Activated CD4-positive, CD25-positive, alpha-beta regulatory T cell (primary cell): Measurements from ENCODE around the gene MORN4.
A peak's percentile ranks its signal among the peaks of the same experiment; 100 is the strongest.
"Not testable (repeated sequence)": the region's sequence is repeated elsewhere in the genome, so short reads cannot be mapped to it uniquely, and the experiment has no call there.

Source experiments
- DNase-seq, 4 experiments: peaks; one replicate each; lab custom pipeline; 2025; lab: John Stamatoyannopoulos, UW

The MORN4 gene

DNA sequence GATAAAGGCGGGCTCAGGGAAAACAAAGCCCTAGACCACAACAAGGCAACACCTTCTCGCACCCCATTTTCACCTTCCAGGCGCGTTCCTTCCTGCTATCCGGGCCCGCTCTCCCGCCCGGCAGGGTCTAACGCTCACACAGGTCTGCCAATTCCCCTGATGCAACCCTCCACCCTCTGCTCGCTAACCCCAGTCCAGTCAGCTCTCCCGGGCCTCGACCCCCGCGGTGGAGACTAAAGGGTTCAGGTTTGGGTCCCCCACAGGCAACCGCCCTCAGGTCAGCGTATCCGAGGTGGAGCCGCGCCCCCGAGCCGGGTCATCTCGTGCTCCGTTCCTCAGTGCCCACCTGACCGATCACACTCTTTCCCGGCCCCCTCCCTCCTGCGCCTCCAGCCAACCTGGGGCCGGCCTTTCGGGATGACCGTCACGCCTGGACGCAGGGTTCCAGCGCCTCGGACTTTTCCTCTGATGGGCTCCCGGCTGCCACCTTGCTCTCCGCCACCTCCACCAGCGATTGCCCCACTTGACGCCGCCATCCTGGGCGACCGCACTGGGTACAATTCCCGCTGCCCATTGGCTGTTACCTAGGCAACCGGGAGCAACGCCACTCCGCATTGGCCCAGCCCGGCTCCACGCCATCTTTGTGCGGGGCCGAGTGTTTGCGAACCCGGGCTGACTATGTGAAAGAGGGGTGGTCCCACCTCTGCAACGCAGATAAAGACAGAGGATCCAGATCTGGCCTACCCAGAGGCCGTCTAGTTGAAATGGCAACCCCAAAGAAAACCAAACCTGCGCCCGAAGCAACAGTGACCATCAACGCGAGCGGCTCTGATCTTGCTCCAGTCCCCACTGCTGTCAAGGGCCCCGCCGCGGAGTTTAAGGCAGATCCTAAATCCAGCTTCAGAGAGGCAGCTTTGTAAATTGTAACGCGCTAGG, at the start of gene MORN4:
TSS of gene MORN4 (minus strand) at position 552 of the 936 bp plus-strand sequence. CDS start 13,847 bp downstream, outside the sequence.
- peak; percentile 79 to 87 (median 80) for DNase-seq

DNA sequence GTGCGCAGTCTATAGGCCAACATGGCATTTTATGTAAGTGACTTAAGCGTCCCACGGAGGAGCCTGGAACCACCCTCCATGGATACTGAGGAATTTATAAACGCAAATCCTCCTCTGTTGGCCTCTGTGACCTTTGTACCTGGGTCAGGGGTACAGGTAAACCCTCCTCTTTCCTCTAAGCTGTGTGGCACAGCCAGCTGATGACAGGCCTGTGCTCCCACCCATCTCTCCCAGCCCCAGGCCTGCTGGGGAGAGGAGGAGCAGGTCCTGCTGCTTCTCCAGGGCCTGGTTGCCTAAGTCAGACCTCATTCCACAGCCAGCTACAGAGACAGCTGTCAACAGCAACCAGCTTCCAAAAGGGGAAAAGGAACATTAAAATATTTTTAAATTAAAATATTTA, 48.7 kb upstream of the MORN4 start:
- no peak for DNase-seq

DNA sequence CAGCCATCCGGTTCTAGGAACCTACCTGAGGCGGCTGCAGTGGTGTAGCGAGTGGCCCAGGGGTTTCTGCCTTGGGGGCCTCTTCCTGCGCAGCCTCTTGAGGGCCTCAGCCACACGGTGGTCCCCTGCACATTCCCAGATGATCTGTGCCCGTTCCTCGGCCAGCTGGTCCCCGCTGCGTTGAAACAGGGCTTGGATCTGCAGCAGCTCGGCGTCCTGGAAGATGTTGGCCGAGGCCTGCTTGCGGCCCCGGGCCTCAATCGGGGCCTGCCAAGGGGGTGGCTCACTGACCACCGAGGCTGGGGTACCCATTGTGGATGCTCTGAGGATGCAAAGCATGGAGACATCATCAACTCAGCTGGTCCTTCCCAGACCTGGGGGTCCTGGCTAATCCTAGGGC, 46.3 kb upstream of the MORN4 start:
- DNase-seq, result no peak

DNA sequence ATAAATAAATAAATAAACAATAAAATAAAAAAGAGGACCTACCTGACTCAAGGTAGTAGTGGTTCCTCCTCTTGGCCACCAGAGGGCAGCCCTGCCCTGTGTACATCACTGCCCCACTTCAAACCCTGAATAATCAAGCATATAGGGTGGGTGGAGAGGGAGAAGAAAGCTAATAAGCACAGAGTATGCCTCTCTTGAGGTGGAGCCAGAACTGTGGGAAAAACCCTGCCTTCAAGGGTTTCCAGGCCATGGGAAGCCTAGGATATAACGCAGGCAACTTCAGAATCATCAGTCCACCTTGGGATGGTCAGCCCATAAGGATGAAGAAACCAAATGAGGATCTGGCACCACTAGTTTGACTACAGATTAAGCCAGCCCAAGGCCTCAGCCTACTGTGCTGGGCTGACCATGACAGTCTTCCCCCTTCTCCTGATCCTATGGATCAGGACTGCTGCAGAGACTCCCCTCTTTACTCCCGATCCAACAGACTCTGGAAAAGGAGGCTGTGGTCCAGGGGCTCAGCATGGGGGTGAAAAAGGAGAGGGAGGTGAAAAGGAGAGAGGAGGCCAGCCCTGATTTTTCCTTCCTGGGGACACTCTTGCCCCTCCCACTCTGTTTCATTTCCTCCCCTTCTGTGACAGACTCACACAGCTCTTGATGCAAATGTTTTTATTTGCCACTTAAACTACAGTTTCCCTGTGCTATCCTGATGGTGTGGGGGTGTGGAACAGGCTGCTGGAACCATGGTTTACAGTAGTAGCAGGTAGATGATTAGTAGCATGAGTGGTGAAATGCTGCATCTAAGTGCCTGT, 43.7 kb upstream of the MORN4 start:
- DNase-seq, result peak in 2 of 4 experiments; percentile 18 to 32

DNA sequence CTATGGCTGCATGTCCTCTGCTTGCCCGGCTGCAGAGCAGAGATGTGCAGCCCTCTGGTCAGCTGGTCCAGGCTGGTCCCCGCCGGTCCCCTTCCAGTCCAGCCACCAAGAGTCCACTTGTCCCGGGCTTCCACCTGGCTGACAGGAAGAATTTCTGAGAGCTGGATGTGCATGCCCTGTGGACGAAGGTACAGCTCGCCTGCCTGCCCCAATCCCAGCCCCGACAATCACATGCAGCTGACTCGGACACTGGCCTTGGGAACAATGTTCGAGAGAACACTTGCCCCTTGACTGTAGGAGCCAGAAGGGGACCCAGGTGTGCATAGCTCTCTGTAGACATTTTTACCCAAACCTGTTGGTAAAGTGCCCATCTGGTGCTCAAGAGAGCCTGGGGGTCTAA, 41.9 kb upstream of the MORN4 start:
- no peak for DNase-seq

DNA sequence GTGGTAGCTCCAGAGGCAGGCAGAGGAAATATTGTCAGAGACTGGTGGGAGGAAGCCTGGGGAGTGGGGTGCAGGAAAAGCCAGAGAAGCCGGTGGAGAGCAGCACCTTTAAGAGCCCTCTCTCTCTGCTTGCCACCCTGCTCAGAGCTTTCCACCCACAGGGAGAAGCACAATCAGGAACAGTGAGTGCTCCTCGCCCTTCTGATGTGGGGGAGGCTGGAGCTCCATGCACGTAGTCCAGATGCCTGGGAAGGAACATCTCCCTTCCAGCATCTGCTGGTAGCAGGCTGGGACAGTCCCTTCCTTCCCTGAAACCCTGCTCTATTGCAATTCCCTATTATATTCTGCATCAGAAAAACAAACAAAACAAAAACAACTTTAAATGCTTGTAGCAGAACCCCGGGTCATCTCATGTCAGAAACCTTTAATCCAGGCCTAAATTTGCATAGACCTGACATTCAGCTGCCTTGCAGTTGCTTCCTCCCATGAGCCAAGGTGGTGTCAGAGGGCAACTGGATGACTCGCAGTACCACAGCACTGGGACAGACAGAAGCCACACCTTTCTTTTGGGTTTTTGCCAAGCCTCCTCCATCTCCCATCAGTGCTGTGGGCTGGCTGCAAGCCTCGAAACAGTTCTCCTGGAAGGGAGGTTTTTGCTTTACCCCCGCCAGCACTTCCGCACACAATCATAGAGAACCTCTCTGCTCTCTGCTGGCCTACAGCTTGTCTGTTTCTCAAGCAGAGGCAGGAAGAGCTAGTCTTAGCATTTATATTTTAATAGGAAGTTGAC, 40.6 kb upstream of the MORN4 start:
- no peak for DNase-seq

DNA sequence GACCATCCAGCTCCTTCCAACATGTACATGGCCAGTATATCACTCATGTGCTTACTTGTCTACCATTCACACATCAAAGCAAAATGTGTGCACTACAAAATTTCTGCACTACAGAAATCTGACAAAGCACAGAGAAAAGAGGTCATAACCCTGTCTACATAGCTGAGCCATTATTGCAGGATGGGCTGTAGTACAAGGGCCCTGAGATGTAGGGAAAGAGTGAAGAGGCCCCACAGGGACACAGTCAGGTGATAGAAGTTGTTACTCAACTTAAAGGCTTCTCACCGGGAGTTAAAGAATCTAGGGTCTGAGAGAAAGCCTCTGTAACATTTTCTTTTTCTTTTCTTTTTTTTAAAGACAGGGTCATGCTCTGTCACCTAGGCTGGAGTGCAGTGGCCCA, 36.3 kb upstream of the MORN4 start:
- no peak for DNase-seq

DNA sequence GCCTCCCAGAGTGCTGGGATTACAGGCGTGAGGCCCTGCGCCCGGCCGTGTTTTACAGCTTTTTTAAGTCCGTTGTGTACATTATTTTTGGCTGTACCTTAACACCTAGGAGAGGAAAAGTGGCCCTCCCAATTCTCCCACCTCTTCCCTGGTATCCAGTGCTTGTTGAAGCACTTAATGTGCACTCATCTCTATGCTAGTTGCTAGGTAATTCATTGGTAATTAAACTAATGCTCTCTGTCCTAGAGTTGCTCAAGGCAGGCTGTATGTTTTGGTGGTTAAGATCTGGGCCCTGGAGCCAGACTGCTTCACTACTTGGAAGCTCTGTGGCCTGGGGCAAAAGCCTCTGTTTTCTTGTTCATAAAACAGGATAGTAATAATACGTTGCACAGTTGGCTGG, 34.2 kb upstream of the MORN4 start:
- no peak for DNase-seq

DNA sequence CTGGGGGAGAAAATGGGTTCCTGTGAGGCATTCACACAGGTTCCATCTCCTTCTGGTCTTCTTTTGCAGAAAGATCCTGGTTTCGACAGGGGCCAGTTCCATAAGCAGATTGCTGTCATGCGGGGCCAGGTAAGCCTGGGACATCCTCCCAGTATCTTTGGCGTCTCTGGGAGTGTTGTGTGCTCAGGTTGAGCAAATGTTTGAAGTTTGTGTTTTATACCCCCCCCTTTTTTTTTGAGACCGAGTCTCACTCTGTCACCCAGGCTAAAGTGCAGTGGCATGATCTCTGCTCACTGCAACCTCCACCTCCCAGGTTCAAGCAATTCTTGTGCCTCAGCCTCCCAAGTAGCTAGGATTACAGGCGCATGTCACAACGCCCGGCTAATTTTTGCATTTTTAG, 33.7 kb upstream of the MORN4 start:
- no peak for DNase-seq

DNA sequence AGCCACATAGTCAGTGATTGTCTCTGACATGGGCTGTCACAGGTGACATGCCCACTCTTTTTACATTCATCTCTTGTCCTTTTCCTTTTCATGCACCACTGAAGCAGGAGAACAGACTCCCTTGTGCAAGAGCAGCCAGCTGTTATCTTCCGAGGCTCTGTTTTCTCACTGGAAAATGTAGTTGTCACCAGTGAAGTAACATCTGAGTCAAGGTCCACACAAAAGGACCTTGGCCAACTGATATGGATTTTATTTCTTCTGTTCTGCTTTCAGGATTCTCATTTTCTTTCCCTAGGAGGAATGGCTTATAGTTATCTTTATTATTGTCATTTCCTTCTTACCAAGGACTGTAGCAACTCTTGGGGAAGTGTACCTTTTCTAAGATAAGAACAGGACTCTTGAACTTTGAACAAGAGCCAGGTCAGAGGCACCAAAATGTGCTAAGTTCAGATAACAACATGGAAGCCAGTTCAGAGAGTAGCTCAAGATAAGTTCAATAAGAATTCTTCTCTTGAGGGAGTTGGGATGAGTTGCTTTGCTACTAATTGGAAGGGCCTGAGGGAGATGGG, 31.1 kb upstream of the MORN4 start:
- no peak for DNase-seq

DNA sequence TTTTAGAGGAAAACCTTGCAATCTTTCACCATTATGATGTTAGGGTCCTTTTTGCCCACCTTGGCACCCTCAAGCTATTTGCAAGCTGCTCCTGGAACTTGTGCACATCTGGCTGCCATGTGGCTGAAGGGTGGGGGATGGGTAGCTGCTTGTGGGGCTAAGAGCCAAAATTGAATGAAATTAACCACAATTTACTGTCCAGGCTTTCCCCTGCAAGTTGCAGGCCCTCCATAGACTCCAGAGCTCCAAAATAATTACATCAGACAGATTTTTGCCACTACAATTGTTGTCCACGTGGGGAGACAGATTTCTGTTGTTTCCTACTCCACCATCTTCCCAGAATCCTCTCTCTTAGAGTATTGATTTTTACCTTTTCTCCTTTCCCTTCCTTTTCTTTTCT, 26.3 kb upstream of the MORN4 start:
- no peak for DNase-seq

DNA sequence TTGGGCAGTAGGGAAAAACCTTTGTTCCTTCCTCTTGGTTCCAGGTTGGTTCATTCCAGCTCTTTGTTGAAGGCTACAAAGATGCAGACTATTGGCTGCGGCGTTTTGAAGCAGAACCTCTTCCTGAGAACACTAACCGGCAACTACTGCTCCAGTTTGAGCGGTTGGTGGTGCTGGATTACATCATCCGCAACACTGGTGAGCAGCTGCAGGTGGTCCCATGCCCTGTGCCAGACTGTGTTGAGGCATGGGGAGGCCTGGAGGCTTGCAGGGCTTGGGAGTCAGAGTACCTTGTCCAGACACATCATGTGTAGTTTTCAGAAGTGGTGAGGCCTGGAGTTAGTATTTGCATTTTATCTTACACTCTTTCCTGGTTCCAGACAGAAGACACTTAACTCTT, 23.5 kb upstream of the MORN4 start:
- DNase-seq, result no peak

DNA sequence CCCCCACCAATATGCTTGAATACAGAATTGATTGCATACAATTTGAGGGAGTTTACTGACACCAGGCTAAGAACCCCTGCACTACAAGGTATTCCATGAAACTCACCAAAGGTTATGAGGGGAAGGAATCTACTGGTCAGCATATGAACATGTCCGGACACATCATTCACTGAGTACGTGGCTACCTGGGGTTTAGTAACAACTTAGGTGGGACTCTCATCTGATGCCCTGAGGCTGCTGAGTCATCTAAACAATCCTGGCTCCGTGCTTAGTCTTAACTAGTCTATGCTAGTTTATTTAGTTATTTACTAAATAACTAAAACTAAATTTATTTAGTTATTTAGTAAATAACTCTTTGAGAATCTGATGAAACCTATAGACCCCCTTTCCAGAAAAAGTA, 18.5 kb upstream of the MORN4 start:
- no peak for DNase-seq

DNA sequence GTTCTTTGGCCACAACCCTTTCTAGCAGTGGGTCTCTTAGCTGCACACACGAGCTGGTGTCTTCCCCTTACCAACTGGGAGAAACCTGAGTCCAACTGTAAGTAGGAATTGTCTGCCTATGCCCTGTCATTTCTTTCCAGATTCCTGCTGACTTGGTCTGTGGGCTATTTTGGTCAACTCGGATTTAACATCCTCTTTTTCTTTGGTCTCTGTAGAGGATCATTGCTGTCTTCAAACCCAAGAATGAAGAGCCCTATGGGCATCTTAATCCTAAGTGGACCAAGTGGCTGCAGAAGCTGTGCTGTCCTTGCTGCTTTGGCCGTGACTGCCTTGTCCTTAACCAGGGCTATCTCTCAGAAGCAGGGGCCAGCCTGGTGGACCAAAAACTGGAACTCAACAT, 17.4 kb upstream of the MORN4 start:
- DNase-seq, result no peak

DNA sequence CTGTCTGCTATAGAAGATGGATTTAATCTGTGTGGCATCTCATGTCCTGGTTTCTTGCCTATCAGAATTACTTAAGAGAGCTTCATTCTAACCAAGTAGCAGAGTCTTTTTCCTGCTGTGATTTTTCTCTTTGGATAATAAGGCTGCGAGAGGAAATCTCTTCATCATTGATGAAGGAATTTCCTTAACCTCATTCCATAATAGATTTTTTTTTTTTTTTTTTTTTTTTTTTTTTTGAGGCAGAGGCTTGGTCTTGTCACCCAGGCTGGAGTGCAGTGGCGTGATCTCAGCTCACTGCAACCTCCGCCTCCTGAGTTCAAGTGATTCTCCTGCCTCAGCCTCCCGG, 16.1 kb upstream of the MORN4 start:
- not testable (repeated sequence) for DNase-seq

DNA sequence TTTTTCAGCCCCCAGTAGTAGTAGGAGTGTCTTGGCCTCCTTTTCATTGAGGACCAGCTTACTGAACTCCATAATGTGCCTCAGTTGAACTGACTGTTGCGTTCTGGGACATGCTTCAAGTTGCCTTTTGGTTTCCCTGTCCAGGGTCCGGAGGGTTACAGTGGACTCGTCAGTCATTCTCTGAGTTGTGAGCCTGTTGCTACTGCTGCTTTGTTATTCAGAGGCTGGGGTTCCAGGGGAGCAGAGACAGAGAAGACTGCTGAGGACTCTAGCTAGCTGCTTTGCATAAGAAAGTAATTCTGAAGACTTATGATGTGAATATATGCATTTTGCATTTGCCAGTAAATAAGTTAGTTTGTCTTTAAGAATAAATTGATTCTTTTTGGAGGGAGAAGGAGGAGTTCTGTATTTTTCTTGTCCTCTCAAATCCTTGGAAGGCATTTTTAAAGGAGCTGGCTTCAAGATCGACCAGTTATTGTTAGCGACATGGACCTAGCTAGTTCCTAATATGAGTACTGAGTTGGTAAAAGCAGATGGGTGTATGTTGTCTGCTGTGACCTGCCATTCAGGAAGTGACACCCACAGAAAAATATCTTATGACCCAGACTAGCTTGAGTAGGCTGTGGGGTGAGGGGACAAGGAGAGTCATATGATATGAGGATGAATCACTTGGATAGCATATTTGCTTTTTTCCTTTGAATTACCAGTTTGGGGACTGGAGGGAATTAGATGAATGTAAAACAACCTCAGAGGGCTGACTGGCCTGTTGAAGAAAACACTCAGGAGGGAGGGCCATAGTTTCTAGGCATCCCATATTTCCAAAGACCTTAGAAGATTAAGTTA, 15.5 kb upstream of the MORN4 start:
- DNase-seq, result peak in 2 of 4 experiments; percentile 1 to 3

DNA sequence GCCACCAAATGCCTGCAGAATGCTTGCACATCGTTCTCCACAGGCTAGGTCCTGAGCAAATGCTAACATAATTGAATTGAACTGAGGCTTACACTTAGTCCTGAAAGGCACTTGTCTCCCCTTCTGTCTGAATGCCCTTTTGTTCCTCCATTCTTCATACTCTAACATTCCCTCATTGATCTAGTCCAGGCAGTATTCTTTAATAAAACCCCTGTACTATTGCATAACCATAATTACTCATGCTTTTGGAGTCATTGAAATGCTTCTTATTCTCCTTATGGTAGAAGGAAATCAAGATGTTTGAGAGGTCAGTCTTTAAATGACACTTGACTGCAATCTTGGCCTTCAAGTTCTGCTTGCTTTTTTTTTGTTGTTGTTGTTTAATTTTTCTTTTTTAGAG, 14.3 kb upstream of the MORN4 start:
- DNase-seq, result no peak

DNA sequence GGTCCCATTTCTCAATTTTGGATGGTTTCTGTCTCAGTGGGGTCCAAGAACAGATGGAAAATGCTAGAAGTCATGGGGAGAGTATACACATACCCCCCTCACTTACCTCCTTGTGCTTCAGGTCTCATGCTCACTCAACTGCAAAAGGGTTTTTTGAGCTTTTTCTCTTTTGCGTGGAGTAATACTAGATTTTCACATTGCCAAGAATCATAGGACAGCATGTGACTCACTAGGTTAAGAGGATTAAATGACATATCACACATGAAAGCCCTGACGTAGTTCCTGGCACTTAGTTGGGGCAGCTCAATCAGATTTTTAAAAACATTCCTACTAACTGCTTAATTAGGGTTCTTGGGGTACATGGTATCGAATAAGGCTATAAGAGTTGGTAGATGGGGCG, 11.6 kb upstream of the MORN4 start:
- DNase-seq, result no peak

DNA sequence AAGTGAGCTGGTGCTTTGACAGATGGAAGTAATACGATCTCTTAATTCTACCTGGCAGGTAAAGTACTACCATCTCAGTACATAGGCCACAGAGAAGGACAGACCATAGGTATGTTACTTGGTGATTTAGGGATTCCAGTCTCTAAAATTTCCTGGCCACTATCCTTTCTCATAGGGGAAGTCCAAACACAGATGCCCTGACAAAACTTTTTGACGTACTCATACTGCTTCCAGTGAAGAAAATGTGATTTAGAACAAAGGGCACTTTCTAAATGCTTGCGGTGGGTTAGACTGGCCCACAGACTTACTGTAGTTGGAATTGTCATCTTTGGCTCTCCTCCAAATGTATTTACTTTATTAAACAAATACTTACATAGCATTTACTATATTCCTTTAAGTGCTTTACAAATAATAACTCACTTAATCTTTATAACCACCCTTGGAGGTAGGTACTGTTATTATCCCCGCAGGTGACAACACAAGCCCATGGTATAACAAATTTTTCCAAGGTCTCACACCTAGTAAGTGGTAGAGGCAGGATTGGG, 10.2 kb upstream of the MORN4 start:
- DNase-seq, result no peak

DNA sequence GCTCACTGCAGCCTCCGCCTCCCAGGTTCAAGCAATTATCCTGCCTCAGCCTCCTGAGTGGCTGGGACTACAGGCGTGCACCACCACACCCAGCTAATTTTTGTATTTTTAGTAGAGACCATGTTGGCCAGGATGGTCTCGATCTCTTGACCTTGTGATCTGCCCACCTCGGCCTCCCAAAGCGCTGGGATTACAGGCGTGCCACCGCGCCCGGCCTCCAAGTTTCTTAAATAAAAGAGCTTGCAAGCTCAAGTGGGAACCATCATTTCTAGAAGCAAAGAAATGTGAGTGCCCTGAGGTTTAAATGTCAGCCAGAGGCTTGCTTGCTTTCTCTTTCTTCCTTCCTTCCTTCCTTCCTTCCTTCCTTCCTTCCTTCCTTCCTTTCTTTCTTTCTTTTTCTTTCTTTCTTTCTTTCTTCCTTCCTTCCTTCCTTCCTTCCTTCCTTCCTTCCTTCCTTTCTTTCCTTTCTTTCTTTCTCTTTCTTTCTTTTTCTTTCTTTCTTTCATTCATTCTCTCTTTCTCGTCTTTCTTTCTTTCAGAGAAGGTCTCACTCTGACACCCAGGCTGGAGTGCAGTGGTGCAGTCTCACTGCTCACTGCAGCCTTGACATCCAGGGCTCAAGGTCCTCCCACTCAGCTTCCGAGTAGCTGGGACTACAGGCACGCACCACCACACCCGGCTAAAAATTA, 9.3 kb upstream of the MORN4 start:
- DNase-seq, result not testable (repeated sequence)
